Lower leg skin (tissue), 4 donors: Measurements from ENCODE around the gene LATS1. TPM values are rescaled to one million over a fixed set of nuclear protein-coding genes. Genes with fewer than 3 reads are reported as not detected.

Experiments
- DNase-seq, 2 donors: peaks; one replicate each; pipeline ENCODE4 v3.0.0-alpha.2; 2019; ENCODE audit warnings: low spot score in 2 of 2
- H3K4me3 ChIP-seq: fragments of 200-600 bp; sonication (generic); 2 replicates; pipeline ENCODE4 v1.5.1; 2017; ENCODE audit warnings: mild to moderate bottlenecking, low read depth; ENCODE audit not compliant: poor library complexity, severe bottlenecking
- CTCF ChIP-seq, 3 donors: fragments of 450-650 bp; IDR thresholded peaks; one replicate each; pipeline ENCODE4 v1.5.1; 2016; ENCODE audit warnings: antibody characterized with exemption in 3 of 3, mild to moderate bottlenecking in 3 of 3, moderate library complexity in 2 of 3
- POLR2A ChIP-seq, 2 donors: fragments of 450-650 bp; IDR thresholded peaks; one replicate each; pipeline ENCODE4 v1.6.1; 2016 to 2017; ENCODE audit warnings: antibody characterized with exemption in 2 of 2, mild to moderate bottlenecking in 1 of 2, moderate library complexity in 1 of 2
- WGBS, 2 donors: methylation state at CpG; one replicate each; pipeline ENCODE4 v1.1.5; 2018; 5-methylcytosine and 5-hydroxymethylcytosine counted together
- intact Hi-C: fragments of 100-400 bp; cut with DNase I; formaldehyde crosslinking; loops from one replicate; pipeline ENCODE4 v1.15.0; 2023; ENCODE audit warnings: low total_unique reads
- total RNA-seq, 4 donors: library from RNA; depleted of rRNA; stranded (reverse); fragments of >200 nt; gene quantifications; one replicate each; pipeline ENCODE4 v1.1.0, GENCODE V29; 2016

The LATS1 gene
- total RNA-seq, 4 donors from 2014 or later = 17.6 to 27.9 (median 24.3) TPM

GRCh38 chr6:149634315-149634714 lies 83.6 kb downstream of the LATS1 start:
- intact Hi-C loops = no loop called here
- no peak overlapping the region for H3K4me3 ChIP-seq
- WGBS, 2 donors = 98 to 100% methylated on average over 1 of the region's 1 CpG
- TF ChIP-seq CTCF (IDR thresholded peaks at IDR 0.05) (no peak), POLR2A (IDR thresholded peaks at IDR 0.05) (no peak)
- DNase-seq = no peak

GRCh38 chr6:149628875-149629510 lies 88.9 kb downstream of the LATS1 start:
- TF ChIP-seq POLR2A (IDR thresholded peaks at IDR 0.05) = no peak
- no peak for TF ChIP-seq CTCF (IDR thresholded peaks at IDR 0.05)
- no peak for DNase-seq
- H3K4me3 ChIP-seq = no peak overlapping the region
- WGBS, 2 donors = 84 to 92% methylated on average over 4 of the region's 4 CpGs
- intact Hi-C loops = no loop called here

- no peak overlapping the region for H3K4me3 ChIP-seq
- DNase-seq = no peak
- intact Hi-C loops = no loop called here
- TF ChIP-seq CTCF (IDR thresholded peaks at IDR 0.05) (no peak), POLR2A (IDR thresholded peaks at IDR 0.05) (no peak)
Measured at GRCh38 chr6:149627672-149628071, 90.2 kb downstream of the LATS1 start.

GRCh38 chr6:149615805-149616204 lies 102.1 kb downstream of the LATS1 start:
- TF ChIP-seq CTCF (IDR thresholded peaks at IDR 0.05) (no peak), POLR2A (IDR thresholded peaks at IDR 0.05) (no peak)
- no peak overlapping the region for H3K4me3 ChIP-seq
- DNase-seq = no peak
- intact Hi-C loops = no loop called here
- WGBS, 2 donors = 68 to 77% methylated on average over 5 of the region's 5 CpGs

- intact Hi-C loops = no loop called here
- TF ChIP-seq CTCF (IDR thresholded peaks at IDR 0.05) = no peak
- no peak for TF ChIP-seq POLR2A (IDR thresholded peaks at IDR 0.05)
- H3K4me3 ChIP-seq = no peak overlapping the region
- no peak for DNase-seq
- WGBS, 2 donors = 71 to 73% methylated on average over 4 of the region's 4 CpGs
Measured at GRCh38 chr6:149614337-149614736, 103.6 kb downstream of the LATS1 start.

- intact Hi-C loops = no loop called here
- TF ChIP-seq CTCF (IDR thresholded peaks at IDR 0.05) = no peak
- no peak for TF ChIP-seq POLR2A (IDR thresholded peaks at IDR 0.05)
- H3K4me3 ChIP-seq = no peak overlapping the region
- WGBS, 2 donors = 90 to 93% methylated on average over 7 of the region's 7 CpGs
- no peak for DNase-seq
Measured at GRCh38 chr6:149608381-149608982, 109.4 kb downstream of the LATS1 start.
